IPS DF 4.7 (cell line): ENCODE measurements around the gene KCNIP1.
"Not testable (repeated sequence)": the region's sequence is repeated elsewhere in the genome, so short reads cannot be mapped to it uniquely, and the experiment has no call there.

Experiments used
- DNase-seq: peaks from one replicate; pipeline ENCODE4 v3.0.0-alpha.2; 2013; ENCODE audit warnings: low spot score; ENCODE audit errors: extremely low read depth

KCNIP1 gene

GRCh38 chr5:170536525-170536924 lies 32.7 kb downstream of the KCNIP1 start:
- DNase-seq: no peak

- no peak for DNase-seq
These were observed 33.8 kb downstream of the KCNIP1 start for GRCh38 chr5:170537451-170538095.

- DNase-seq: no peak
These were observed 34.3 kb downstream of the KCNIP1 start for GRCh38 chr5:170538096-170538465.

- DNase-seq: no peak
These were observed 35.1 kb downstream of the KCNIP1 start for GRCh38 chr5:170538696-170539586.

GRCh38 chr5:170540271-170540670 lies 36.5 kb downstream of the KCNIP1 start:
- no peak for DNase-seq

GRCh38 chr5:170541146-170541769 lies 37.4 kb downstream of the KCNIP1 start:
- no peak for DNase-seq

- DNase-seq: no peak
These were observed 39.0 kb downstream of the KCNIP1 start for GRCh38 chr5:170542691-170543293.

- no peak for DNase-seq
These were observed 41.5 kb downstream of the KCNIP1 start for GRCh38 chr5:170545313-170545712.

GRCh38 chr5:170545811-170546210 lies 42.0 kb downstream of the KCNIP1 start:
- DNase-seq: no peak

GRCh38 chr5:170546282-170546681 lies 42.5 kb downstream of the KCNIP1 start:
- no peak for DNase-seq

- not testable (repeated sequence) for DNase-seq
These were observed 46.6 kb downstream of the KCNIP1 start for GRCh38 chr5:170550382-170550781.

- DNase-seq: no peak
These were observed 47.3 kb downstream of the KCNIP1 start for GRCh38 chr5:170551076-170551475.

GRCh38 chr5:170551622-170552021 lies 47.8 kb downstream of the KCNIP1 start:
- DNase-seq: no peak

GRCh38 chr5:170552621-170553115 lies 48.8 kb downstream of the KCNIP1 start:
- DNase-seq: no peak

- DNase-seq: no peak
These were observed 49.4 kb downstream of the KCNIP1 start for GRCh38 chr5:170553218-170553617.

- DNase-seq: no peak
These were observed 50.9 kb downstream of the KCNIP1 start for GRCh38 chr5:170554521-170555267.

- DNase-seq: no peak
These were observed 53.5 kb downstream of the KCNIP1 start for GRCh38 chr5:170557314-170557713.

- no peak for DNase-seq
These were observed 55.5 kb downstream of the KCNIP1 start for GRCh38 chr5:170559296-170559695.

- no peak for DNase-seq
These were observed 57.1 kb downstream of the KCNIP1 start for GRCh38 chr5:170560938-170561337.

- no peak for DNase-seq
These were observed 58.5 kb downstream of the KCNIP1 start for GRCh38 chr5:170562166-170562874.
